Kidney (tissue), 14 donors: ENCODE data around the gene FAM171A1. TPM values are rescaled to one million over a fixed set of nuclear protein-coding genes. Genes with fewer than 3 reads are reported as not detected.

Source experiments
- DNase-seq, 5 donors: peaks; one replicate each; pipeline ENCODE4 v3.0.0-alpha.2; 2013 to 2020
- FAIRE-seq: peaks from 2 replicates; lab custom pipeline; 2012; peaks lifted over from hg19 to GRCh38; lab: Jason Lieb, UNC
- H3K27ac ChIP-seq, 2 donors: one replicate each; pipeline ENCODE4 v1.7.0; 2013; ENCODE audit warnings: low read depth in 2 of 2, low read length in 2 of 2, inconsistent platforms in 1 of 2
- H3K27me3 ChIP-seq: one replicate; pipeline ENCODE4 v1.7.1; 2013; ENCODE audit warnings: low read length, inconsistent platforms; ENCODE audit not compliant: control insufficient read depth, insufficient read depth
- H3K36me3 ChIP-seq, 3 donors: one replicate each; pipeline versions ENCODE4 v1.7.0 to v1.7.1; 2013; ENCODE audit warnings: low read length in 3 of 3, control low read depth in 1 of 3, inconsistent platforms in 1 of 3; ENCODE audit not compliant: insufficient read depth in 3 of 3, control insufficient read depth in 2 of 3
- H3K4me1 ChIP-seq, 3 donors: one replicate each; pipeline versions ENCODE4 v1.7.0 to v1.7.1; 2013; ENCODE audit warnings: low read length in 3 of 3, inconsistent platforms in 1 of 3, low read depth in 1 of 3; ENCODE audit not compliant: control insufficient read depth in 2 of 3, insufficient read depth in 2 of 3
- H3K4me3 ChIP-seq, 3 donors: one replicate each; pipeline versions ENCODE4 v1.7.0 to v1.8.1; 2013; ENCODE audit warnings: low read length in 3 of 3, control low read depth in 1 of 3, inconsistent platforms in 1 of 3
- H3K9ac ChIP-seq, 3 donors: one replicate each; pipeline versions ENCODE4 v1.7.0 to v1.7.1; 2013; ENCODE audit warnings: low read length in 3 of 3, control low read depth in 1 of 3, inconsistent platforms in 1 of 3
- H3K9me3 ChIP-seq, 3 donors: one replicate each; pipeline versions ENCODE4 v1.7.0 to v1.7.1; 2013; ENCODE audit warnings: low read length in 3 of 3, control low read depth in 1 of 3, inconsistent platforms in 1 of 3; ENCODE audit not compliant: control insufficient read depth in 2 of 3, insufficient read depth in 1 of 3
- intact Hi-C: fragments of 100-400 bp; cut with DNase I; formaldehyde crosslinking; loops from one replicate; pipeline ENCODE4 v1.11.1; 2022
- polyA plus RNA-seq: library from polyadenylated mRNA; stranded (reverse); fragments of 350-450 nt; fragmentation: Illumina TruSeq; extraction: RNeasy Lipid Tissue Mini Kit (QIAGEN cat#74804); gene quantifications from one replicate; pipeline ENCODE4 v1.2.3, GENCODE V29; 2014; ENCODE audit warnings: low read depth, low replicate concordance; ENCODE audit not compliant: insufficient read depth
- total RNA-seq: library from RNA; stranded (reverse); fragmentation: NEBNext Ultra II Directional; extraction: Animal tissue kit (Norgen Biotek cat#: 25700); gene quantifications from one replicate; pipeline ENCODE4 v1.2.1, GENCODE V29; 2021
- TF ChIP-seq, protein P1 (sequence below): IDR thresholded peaks from 3 replicates; pipeline ENCODE4 v1.5.1; 2012; ENCODE audit warnings: mild to moderate bottlenecking, moderate library complexity, borderline replicate concordance; ENCODE audit not compliant: insufficient read depth; ENCODE audit errors: extremely low read depth
- donor health status: control.
- donor health status: control.
- donor health status: control.
- donor health status: control.
- donor health status: control.
- donor health status: DM: yes; HTN: yes; CAD: no.
- donor health status: Normal renal cell carcinoma (clear cell type).

Gene FAM171A1
- total and polyA plus RNA-seq, 2 donors from 2014 or later, result 30.4 to 53.0 TPM

DNA sequence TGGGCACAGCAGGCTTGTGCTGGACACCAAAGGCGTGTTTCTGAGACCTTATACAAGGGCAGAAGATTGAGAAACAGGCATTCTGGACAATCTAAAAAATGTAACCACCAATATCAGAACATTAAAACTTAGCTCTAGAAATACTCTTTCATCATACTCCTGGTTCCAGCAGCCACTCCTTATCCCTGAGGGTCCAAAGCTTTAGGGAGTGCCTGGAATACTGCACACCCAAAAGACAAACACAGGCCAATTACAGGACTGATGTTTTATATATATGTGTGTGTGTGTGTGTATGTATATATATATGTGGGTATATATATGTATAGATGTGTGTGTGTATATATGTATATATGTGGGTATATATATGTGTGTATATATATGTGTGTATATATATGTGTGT lies 39.6 kb downstream of the FAM171A1 start:
- intact Hi-C loops, result no loop called here
- Histone ChIP-seq H3K9ac (no peak overlapping the region), H3K27ac (peak overlapping the region in 1 of 2 donors; percentile 60), H3K36me3 (no peaks in the 10 kb centered on the region), H3K4me1 (peaks cover 4 to 18% (median 5%) of the 10 kb centered on the region in 3 donors), H3K27me3 (no peaks in the 10 kb centered on the region), H3K4me3 (no peak overlapping the region), H3K9me3 (no peaks in the 10 kb centered on the region)
- TF ChIP-seq, protein P1, sequence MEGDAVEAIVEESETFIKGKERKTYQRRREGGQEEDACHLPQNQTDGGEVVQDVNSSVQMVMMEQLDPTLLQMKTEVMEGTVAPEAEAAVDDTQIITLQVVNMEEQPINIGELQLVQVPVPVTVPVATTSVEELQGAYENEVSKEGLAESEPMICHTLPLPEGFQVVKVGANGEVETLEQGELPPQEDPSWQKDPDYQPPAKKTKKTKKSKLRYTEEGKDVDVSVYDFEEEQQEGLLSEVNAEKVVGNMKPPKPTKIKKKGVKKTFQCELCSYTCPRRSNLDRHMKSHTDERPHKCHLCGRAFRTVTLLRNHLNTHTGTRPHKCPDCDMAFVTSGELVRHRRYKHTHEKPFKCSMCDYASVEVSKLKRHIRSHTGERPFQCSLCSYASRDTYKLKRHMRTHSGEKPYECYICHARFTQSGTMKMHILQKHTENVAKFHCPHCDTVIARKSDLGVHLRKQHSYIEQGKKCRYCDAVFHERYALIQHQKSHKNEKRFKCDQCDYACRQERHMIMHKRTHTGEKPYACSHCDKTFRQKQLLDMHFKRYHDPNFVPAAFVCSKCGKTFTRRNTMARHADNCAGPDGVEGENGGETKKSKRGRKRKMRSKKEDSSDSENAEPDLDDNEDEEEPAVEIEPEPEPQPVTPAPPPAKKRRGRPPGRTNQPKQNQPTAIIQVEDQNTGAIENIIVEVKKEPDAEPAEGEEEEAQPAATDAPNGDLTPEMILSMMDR, result no peak
- DNase-seq (no peak), FAIRE-seq (no peak)

DNA sequence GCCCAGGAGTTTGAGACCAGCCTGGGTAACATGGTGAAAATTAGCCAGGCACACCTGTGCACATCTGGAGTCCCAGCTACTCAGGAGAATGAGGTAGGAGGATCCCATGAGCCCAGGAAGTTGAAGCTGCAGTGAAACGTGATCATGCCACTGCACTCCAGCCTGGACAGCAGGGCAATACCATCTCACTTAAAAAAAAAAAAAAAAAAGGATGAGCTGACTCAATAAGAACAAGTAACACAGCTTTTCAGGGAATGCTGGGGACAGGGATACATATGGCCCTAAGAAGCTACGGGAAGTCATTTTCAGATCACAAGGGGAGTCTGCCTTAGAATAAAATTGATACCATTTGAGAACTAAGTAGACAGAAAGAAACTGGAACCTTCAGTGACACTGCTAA lies 41.7 kb downstream of the FAM171A1 start:
- H3K9me3 ChIP-seq, result no peaks in the 10 kb centered on the region
- peak in 1 of 5 donors; percentile 29 for DNase-seq
- TF ChIP-seq, protein P1, result no peak
- H3K9ac ChIP-seq, result no peak overlapping the region
- no peaks in the 10 kb centered on the region for H3K27me3 ChIP-seq
- H3K4me1 ChIP-seq, result peaks cover 0 to 5% (median 0%) of the 10 kb centered on the region in 3 donors
- no peak overlapping the region for H3K27ac ChIP-seq
- no peaks in the 10 kb centered on the region for H3K36me3 ChIP-seq
- H3K4me3 ChIP-seq, result no peak overlapping the region
- FAIRE-seq, result no peak
- intact Hi-C loops, result no loop called here

DNA sequence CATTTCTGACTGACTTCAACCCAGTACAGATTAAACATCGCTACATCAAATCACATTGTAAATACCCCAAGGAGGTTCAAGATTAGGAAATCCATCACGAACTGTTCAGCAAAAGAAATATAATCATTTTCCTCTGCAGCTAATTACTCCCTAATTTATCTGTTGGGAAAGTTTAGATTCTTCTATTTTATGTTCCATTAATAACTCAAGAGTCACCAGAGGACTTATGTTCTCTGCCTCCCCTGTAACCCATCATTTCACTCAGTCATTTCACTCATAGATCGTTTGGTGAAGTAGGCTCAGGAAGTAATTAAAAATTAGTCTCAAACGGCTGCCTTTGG lies 45.2 kb downstream of the FAM171A1 start:
- intact Hi-C loops, result no loop called here
- TF ChIP-seq, protein P1, result no peak
- Histone ChIP-seq H3K36me3 (no peaks in the 10 kb centered on the region), H3K9me3 (no peaks in the 10 kb centered on the region), H3K27me3 (no peaks in the 10 kb centered on the region), H3K9ac (no peak overlapping the region), H3K4me3 (no peak overlapping the region), H3K4me1 (peaks cover 2 to 10% (median 4%) of the 10 kb centered on the region in 3 donors), H3K27ac (peak overlapping the region in 1 of 2 donors; percentile 48)
- DNase-seq (no peak), FAIRE-seq (no peak)

DNA sequence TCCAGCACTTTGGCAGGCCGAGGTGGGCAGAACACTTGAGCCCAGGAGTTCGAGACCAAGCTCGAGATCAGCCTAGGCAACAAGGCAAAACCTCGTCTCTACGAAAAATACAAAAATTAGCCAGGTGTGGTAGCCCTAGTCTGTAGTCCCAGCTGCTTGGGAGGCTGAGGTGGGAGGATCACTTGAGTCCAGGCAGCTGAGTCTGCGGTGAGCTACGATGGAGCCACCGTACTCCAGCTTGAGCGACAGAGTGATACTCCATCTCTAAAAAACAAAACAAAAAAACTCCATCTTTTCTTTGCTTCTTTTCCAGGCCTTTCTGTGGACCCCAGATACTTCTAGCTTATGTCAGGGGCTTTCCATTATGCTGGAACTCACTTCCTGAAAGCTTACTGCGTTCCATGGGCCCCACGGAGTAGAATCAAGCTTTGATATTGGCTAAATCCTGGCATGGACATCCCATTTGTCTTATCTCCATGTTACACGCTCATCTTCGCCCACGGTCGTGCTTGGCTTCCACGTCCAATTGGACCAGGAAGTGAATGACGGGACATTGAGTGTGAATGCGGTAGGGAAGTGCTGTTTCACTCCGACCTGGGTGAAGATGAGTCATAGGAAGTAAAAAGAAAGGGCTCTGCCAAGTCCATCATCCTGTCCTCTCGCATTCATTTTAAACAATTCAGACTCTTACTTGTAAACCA lies 45.7 kb downstream of the FAM171A1 start:
- DNase-seq (no peak), FAIRE-seq (no peak)
- peak overlapping the region; percentile 13 to 48 for H3K27ac ChIP-seq
- H3K9ac ChIP-seq, result no peak overlapping the region
- H3K27me3 ChIP-seq, result no peaks in the 10 kb centered on the region
- no peaks in the 10 kb centered on the region for H3K36me3 ChIP-seq
- no peak overlapping the region for H3K4me3 ChIP-seq
- TF ChIP-seq, protein P1, result no peak
- H3K4me1 ChIP-seq, result peaks cover 4 to 13% (median 6%) of the 10 kb centered on the region in 3 donors
- no peaks in the 10 kb centered on the region for H3K9me3 ChIP-seq
- intact Hi-C loops, result no loop called here
